ENCODE data around the gene FIGLA.

FIGLA gene

DNA sequence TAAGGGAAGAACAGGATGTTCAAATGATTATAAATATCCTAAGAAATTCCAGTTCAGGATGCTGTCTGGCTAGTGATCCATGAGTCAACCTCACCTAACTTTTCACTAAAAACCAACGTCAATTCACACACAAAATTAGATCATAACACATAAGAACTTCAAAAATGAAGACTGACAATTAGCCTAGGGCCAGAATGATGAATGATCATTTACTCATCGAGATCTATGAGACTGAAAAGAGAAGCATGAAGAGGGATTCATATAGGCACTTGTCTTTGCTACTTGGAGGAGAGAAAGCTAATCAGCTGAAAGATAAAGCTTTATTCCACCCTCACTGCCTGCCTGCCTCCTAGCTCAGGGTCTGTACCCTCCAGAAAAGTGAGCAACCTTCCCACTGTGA is 52.3 kb downstream of the FIGLA start:
- TF ChIP-seq, protein P1, sequence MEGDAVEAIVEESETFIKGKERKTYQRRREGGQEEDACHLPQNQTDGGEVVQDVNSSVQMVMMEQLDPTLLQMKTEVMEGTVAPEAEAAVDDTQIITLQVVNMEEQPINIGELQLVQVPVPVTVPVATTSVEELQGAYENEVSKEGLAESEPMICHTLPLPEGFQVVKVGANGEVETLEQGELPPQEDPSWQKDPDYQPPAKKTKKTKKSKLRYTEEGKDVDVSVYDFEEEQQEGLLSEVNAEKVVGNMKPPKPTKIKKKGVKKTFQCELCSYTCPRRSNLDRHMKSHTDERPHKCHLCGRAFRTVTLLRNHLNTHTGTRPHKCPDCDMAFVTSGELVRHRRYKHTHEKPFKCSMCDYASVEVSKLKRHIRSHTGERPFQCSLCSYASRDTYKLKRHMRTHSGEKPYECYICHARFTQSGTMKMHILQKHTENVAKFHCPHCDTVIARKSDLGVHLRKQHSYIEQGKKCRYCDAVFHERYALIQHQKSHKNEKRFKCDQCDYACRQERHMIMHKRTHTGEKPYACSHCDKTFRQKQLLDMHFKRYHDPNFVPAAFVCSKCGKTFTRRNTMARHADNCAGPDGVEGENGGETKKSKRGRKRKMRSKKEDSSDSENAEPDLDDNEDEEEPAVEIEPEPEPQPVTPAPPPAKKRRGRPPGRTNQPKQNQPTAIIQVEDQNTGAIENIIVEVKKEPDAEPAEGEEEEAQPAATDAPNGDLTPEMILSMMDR (IDR thresholded peaks at IDR 0.05; ENCODE audit: low read depth, low read length), result no peak
- H3K4me3 ChIP-seq (ENCODE audit: low read depth, low read length), result no peak overlapping the region
- H3K27me3 ChIP-seq (ENCODE audit: insufficient read depth, low read depth, severe bottlenecking), result no peaks in the 10 kb centered on the region
- H3K9me3 ChIP-seq (ENCODE audit: severe bottlenecking), result no peaks in the 10 kb centered on the region
- no peak for DNase-seq
- no peak overlapping the region for H3K27ac ChIP-seq
- H3K36me3 ChIP-seq, result peaks cover under 1% of the 10 kb centered on the region

DNA sequence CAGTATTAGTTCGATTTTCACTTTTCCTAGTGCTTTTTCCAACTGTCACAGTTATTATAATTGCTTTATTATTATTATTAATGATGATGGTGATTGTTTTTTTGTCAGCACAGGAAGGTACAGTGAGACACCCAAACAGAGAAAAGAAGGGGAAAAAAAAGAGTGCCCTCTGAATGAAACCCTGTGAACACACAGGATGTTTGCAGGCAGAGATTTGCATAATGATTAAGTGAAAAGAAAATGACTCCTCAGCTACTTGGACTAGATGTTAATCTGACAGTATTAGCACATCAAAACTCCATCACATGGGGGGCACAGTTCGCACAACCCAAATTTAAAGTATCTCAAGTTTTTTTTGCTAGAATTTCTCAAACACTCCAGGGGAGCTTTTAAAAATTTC is 55.4 kb downstream of the FIGLA start:
- no peak for DNase-seq
- Histone ChIP-seq H3K9me3 (ENCODE audit: severe bottlenecking) (no peaks in the 10 kb centered on the region), H3K36me3 (no peaks in the 10 kb centered on the region), H3K4me3 (ENCODE audit: low read depth, low read length) (no peak overlapping the region), H3K27ac (no peak overlapping the region), H3K27me3 (ENCODE audit: insufficient read depth, low read depth, severe bottlenecking) (no peaks in the 10 kb centered on the region)
- TF ChIP-seq, protein P1 (IDR thresholded peaks at IDR 0.05; ENCODE audit: low read depth, low read length), result no peak

DNA sequence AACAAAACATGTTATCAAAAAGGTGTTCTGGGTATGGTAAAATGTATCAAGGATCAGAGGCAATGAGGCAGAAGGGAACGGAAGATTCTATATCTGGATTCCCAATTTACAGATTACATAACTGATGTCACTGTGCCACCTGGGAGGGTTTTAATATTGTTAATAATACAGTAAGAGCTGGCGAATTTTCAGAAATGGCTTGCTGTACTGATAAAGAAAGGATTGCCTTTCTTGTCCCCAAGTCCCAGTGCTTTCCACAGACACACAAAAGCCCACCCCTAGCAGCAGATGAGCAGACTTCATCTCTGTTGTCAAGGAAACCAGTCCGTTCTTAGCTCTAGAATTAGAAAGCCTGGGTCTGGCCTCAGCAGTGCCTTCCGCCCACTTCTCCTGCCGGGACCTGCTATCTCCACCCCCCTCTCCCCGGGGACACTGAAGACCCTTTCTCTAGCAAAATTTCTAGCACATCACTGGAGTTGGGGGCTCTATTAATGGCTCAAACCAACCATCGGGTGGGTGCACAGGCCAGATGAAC is 56.7 kb downstream of the FIGLA start:
- Histone ChIP-seq H3K27me3 (ENCODE audit: insufficient read depth, low read depth, severe bottlenecking) (no peaks in the 10 kb centered on the region), H3K36me3 (no peaks in the 10 kb centered on the region), H3K27ac (no peak overlapping the region), H3K4me3 (ENCODE audit: low read depth, low read length) (no peak overlapping the region), H3K9me3 (ENCODE audit: severe bottlenecking) (no peaks in the 10 kb centered on the region)
- DNase-seq, result no peak
- TF ChIP-seq, protein P1 (IDR thresholded peaks at IDR 0.05; ENCODE audit: low read depth, low read length), result no peak

DNA sequence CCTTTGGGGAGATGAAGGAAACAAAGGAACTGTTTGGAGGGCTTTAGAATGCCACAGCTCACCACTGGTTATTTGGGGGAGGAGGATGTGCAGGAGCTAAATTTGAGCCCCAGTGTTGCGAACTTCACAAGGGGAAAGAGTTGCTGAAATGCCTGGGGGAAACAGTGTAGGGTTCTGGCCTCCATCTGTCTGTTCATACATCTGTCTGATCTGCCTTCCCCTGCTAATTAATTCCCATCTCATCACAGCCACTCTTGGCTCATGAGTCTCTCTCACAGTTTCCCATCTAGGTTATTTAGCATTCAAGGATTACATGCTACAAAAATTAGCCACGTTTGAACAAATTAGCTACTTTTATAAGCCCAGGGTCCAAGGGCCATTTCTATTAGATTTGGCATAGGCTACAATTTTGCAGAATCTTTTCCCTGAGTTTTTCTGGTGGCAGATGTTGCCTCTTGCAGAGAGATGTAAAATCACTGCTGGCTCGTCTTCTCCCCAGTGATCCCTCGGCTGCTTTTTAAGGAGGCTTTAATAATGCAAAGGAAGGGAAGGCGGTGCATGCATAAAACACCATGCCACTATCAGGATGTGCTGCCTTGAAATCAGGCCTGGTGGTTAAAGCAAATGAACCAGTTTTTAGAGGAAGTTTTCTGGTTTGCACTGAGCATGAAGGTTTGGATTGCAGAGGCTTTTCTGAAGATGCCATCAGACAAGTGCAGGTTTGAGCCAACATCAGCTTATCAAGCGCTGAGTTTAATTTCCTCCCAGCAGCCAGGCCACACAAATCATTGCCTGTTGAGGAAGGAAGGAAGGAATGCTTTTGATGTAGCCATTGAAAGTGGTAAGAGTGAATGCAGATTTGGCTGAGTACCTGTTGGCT is 57.4 kb downstream of the FIGLA start:
- Histone ChIP-seq H3K27me3 (ENCODE audit: insufficient read depth, low read depth, severe bottlenecking) (no peaks in the 10 kb centered on the region), H3K4me3 (ENCODE audit: low read depth, low read length) (no peak overlapping the region), H3K27ac (no peak overlapping the region), H3K9me3 (ENCODE audit: severe bottlenecking) (no peaks in the 10 kb centered on the region), H3K36me3 (no peaks in the 10 kb centered on the region)
- DNase-seq, result no peak
- TF ChIP-seq, protein P1 (IDR thresholded peaks at IDR 0.05; ENCODE audit: low read depth, low read length), result no peak

DNA sequence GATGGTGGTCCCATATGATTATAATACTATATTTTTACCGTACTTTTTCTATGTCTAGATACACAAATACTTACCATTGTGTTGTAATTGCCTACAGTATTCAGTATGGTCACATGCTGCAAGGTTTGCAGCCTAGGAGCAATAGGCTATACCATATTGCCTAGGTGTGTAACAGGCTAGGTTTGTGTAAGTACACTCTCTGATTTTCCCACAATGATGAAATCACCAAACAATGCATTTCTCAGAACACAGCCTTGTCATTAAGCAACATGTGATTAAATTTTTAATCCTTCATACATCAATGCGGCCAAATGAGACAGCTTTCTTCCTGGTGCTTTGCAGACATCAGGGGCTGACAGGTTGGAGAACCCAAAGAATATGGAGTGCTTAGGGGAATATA is 59.7 kb downstream of the FIGLA start:
- Histone ChIP-seq H3K36me3 (peaks cover 4% of the 10 kb centered on the region), H3K9me3 (ENCODE audit: severe bottlenecking) (peaks cover 14% of the 10 kb centered on the region), H3K4me3 (ENCODE audit: low read depth, low read length) (no peak overlapping the region), H3K27me3 (ENCODE audit: insufficient read depth, low read depth, severe bottlenecking) (no peaks in the 10 kb centered on the region), H3K27ac (no peak overlapping the region)
- TF ChIP-seq, protein P1 (IDR thresholded peaks at IDR 0.05; ENCODE audit: low read depth, low read length), result no peak
- no peak for DNase-seq

All from WERI-Rb-1 (cell line).